ENCODE measurements around the gene ATOSA. TPM values are rescaled to one million over a fixed set of nuclear protein-coding genes. Genes with fewer than 3 reads are reported as not detected.

The ATOSA gene
- total and polyA plus RNA-seq, 9 donors = 21.3 to 74.6 (median 30.9) TPM

- Histone ChIP-seq H3K27ac (peak overlapping the region in 1 of 2 donors; percentile 51), H3K4me1 (ENCODE audit: insufficient read depth) (peaks cover 3% of the 10 kb centered on the region), H3K36me3 (no peaks in the 10 kb centered on the region), H3K9me3 (no peaks in the 10 kb centered on the region), H3K27me3 (no peaks in the 10 kb centered on the region), H3K4me3 (peak overlapping the region; percentile 23)
- 2 to 3% (median 2%) methylated on average over 8 of the region's 8 CpGs for WGBS, 3 donors
- intact Hi-C loops (cut with DNase I) = no loop called here
- TF ChIP-seq CTCF (IDR thresholded peaks at IDR 0.05) = no peak
- no peak for TF ChIP-seq EP300 (IDR thresholded peaks at IDR 0.05)
- no peak for TF ChIP-seq POLR2A (IDR thresholded peaks at IDR 0.05)
- DNase-seq = peak; percentile 63 to 66 (median 65)
Observed at GRCh38 chr15:52651868-52652267, 27.3 kb downstream of the ATOSA start.

GRCh38 chr15:52651114-52651513 lies 28.1 kb downstream of the ATOSA start:
- 53 to 76% (median 59%) methylated on average over 1 of the region's 1 CpG for WGBS, 3 donors
- intact Hi-C loops (cut with DNase I) = no loop called here
- Histone ChIP-seq H3K27ac (peak overlapping the region in 1 of 2 donors; percentile 51), H3K9me3 (no peaks in the 10 kb centered on the region), H3K27me3 (no peaks in the 10 kb centered on the region), H3K36me3 (no peaks in the 10 kb centered on the region), H3K4me1 (ENCODE audit: insufficient read depth) (peaks cover 3% of the 10 kb centered on the region), H3K4me3 (no peak overlapping the region)
- TF ChIP-seq CTCF (IDR thresholded peaks at IDR 0.05) = no peak
- no peak for TF ChIP-seq POLR2A (IDR thresholded peaks at IDR 0.05)
- no peak for TF ChIP-seq EP300 (IDR thresholded peaks at IDR 0.05)
- DNase-seq = no peak

GRCh38 chr15:52649686-52650085 lies 29.5 kb downstream of the ATOSA start:
- Histone ChIP-seq H3K9me3 (no peaks in the 10 kb centered on the region), H3K4me3 (no peak overlapping the region), H3K36me3 (no peaks in the 10 kb centered on the region), H3K27me3 (no peaks in the 10 kb centered on the region), H3K4me1 (ENCODE audit: insufficient read depth) (peaks cover 3% of the 10 kb centered on the region), H3K27ac (no peak overlapping the region)
- no peak for DNase-seq
- intact Hi-C loops (cut with DNase I) = no loop called here
- TF ChIP-seq EP300 (IDR thresholded peaks at IDR 0.05) (no peak), CTCF (IDR thresholded peaks at IDR 0.05) (no peak), POLR2A (IDR thresholded peaks at IDR 0.05) (no peak)

GRCh38 chr15:52645916-52646315 lies 33.3 kb downstream of the ATOSA start:
- Histone ChIP-seq H3K27ac (no peak overlapping the region), H3K4me1 (ENCODE audit: insufficient read depth) (peaks cover 2% of the 10 kb centered on the region), H3K36me3 (no peaks in the 10 kb centered on the region), H3K4me3 (no peak overlapping the region), H3K9me3 (no peaks in the 10 kb centered on the region), H3K27me3 (no peaks in the 10 kb centered on the region)
- TF ChIP-seq EP300 (IDR thresholded peaks at IDR 0.05) = no peak
- no peak for TF ChIP-seq POLR2A (IDR thresholded peaks at IDR 0.05)
- intact Hi-C loops (cut with DNase I) = no loop called here
- no peak for DNase-seq
- 91 to 95% (median 92%) methylated on average over 2 of the region's 2 CpGs for WGBS, 3 donors

DNA sequence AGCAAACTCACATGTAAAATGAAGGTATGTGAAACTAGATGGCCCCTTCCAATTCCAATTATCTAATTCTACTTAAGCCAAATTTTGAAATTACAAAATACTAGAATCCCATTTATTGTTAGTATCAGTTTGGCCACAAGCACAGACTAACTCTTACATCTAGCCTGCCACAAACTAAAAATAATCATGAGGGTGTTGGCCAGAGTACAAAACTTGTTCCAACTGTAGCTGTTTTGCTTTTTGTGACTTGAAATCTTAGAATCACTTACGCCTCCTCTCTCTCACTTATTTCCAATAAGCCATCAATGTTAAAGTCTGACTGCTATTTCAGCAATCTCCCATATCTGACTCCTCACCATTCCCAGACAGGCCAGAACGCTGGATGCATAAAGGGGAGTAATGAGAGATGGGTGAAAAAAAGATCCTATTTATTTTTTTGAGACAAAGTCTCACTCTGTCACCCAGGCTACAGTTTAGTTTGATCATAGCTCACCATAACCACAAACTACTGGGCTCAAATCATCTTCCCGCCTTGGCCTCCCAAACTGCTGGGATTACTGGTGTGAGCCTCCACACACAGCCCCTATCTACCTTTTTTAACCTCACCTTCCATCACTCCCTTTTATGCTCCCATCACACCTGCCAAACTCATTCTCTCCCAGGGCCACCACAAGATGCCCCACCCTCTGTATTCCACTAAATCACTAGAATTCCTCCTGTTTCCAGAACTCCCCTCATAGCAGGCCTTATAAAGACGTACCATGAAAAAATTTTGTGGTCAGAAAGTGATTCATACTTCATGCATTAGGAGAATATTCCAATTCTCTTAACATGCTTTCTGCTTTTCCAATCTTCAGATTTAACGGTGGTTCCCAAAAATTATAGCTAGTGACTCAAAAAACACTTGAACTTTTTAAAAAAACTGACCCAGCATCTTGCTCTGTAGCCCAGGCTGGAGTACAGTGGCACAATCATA lies 36.5 kb downstream of the ATOSA start:
- WGBS, 3 donors = 30 to 39% (median 37%) methylated on average over 5 of the region's 5 CpGs
- peaks cover 2% of the 10 kb centered on the region for H3K4me1 ChIP-seq (ENCODE audit: insufficient read depth)
- no peaks in the 10 kb centered on the region for H3K36me3 ChIP-seq
- DNase-seq = no peak
- no peaks in the 10 kb centered on the region for H3K27me3 ChIP-seq
- intact Hi-C loops (cut with DNase I) = no loop called here
- TF ChIP-seq POLR2A (IDR thresholded peaks at IDR 0.05) (no peak), EP300 (IDR thresholded peaks at IDR 0.05) (no peak), CTCF (IDR thresholded peaks at IDR 0.05) (no peak)
- peak overlapping the region in 1 of 2 donors; percentile 32 for H3K27ac ChIP-seq
- no peaks in the 10 kb centered on the region for H3K9me3 ChIP-seq
- H3K4me3 ChIP-seq = no peak overlapping the region

All from ovary (tissue), 9 donors.